Measurements from ENCODE around the gene PGAM1.

The PGAM1 gene

DNA sequence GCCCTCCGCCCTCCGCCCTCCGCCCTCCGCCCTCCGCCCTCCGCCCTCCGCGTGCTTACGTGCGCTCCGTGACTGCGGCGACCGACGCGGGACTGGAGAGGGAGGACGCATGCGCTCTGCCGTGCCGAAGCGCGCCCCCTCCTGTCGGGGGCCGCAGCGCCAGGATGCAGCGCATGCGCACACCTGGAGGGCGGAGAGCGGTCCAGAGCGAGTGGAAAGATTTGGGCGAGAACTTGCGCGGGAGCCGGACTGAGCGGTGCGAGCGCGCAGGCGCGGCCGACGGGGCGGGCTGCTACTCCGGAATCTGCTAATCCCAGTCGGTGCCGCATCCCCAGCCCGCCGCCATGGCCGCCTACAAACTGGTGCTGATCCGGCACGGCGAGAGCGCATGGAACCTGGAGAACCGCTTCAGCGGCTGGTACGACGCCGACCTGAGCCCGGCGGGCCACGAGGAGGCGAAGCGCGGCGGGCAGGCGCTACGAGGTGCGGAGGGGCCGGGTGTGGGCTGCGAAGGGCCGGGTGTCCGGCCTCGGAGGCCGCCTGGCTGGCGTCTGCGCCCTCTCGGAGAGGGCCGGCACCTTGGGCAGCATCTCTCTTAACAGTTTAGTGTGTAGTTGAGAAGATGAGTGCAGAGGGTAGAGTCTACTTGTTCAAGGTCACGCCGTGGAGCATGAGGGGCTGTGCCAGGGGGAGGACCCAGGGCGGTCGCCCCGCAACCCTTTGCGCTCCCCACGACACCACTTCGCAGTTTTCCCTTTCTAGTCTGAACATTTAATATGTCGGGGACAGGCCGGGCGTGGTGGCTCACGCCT lies at the start of gene PGAM1:
TSS of gene PGAM1 (plus strand) at position 228 of the 812 bp plus-strand sequence. CDS start at position 345, 117 bp downstream.
- peak within 1 kb of the TSS; percentile 92 for H3K27ac ChIP-seq
- peak; percentile 96 for DNase-seq
- peaks cover 54% of the 10 kb centered on the region for H3K36me3 ChIP-seq
- no peaks in the 10 kb centered on the region for H3K9me3 ChIP-seq (ENCODE audit: severe bottlenecking)
- H3K27me3 ChIP-seq (ENCODE audit: insufficient read depth, low read depth, severe bottlenecking), result no peaks in the 10 kb centered on the region
- peak; percentile 85 for TF ChIP-seq CTCF (IDR thresholded peaks at IDR 0.05; ENCODE audit: low read depth, low read length)
- H3K4me3 ChIP-seq (ENCODE audit: low read depth, low read length), result peak within 1 kb of the TSS; percentile 78

- H3K36me3 ChIP-seq, result peaks cover 29% of the 10 kb centered on the region
- no peak overlapping the region for H3K27ac ChIP-seq
- TF ChIP-seq CTCF (IDR thresholded peaks at IDR 0.05; ENCODE audit: low read depth, low read length), result no peak
- no peaks in the 10 kb centered on the region for H3K9me3 ChIP-seq (ENCODE audit: severe bottlenecking)
- H3K27me3 ChIP-seq (ENCODE audit: insufficient read depth, low read depth, severe bottlenecking), result no peaks in the 10 kb centered on the region
- DNase-seq, result no peak
- H3K4me3 ChIP-seq (ENCODE audit: low read depth, low read length), result no peak overlapping the region
Observed at GRCh38 chr10:97376413-97376812, 49.6 kb upstream of the PGAM1 start.

DNA sequence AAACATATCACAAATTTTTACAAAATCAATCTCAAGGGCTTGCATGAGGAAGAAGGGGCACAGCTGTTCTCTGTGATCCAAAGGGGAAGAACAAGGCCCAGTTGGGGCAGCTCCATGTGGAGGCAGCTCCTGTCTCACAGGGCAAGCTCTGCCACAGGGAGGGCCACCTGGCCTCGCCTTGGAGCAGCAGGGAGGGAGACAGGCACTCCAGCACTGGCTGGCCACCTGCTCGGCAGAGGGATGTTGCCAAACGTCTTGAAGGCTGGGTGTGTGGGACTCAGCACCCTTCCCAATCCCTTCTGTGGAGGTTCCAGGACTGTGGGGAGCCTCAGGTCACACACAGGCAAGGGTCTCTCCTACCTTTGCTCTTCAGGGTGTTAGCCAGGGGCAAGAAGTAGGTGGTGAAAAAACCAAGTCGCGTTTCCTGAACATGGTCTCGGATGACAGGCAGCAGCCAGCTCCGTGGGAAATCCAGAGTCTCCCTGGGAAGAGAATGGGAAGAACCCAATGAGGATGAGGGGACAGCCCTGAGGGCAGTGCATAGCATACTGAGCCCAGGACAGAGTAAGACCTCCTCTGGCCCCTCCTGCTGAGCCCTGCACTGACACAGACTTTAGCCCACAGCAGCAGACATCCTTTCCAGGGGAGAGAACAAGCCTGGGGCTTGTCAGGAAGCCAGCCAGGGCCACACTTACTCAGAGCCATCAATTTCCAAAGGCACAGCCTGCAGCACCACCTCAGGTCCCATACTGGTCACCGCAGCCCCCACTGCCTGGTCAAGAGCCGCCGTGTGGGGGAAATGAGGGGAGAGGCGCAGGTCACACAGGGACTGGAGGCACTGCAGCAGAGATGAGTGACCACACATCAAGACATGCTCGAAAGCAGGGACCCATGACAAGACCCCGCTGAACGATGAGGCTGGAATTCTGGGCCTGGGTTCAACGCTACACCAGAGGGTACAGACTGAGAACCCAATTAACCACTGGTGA lies 46.8 kb upstream of the PGAM1 start:
- H3K27me3 ChIP-seq (ENCODE audit: insufficient read depth, low read depth, severe bottlenecking), result no peaks in the 10 kb centered on the region
- no peak overlapping the region for H3K4me3 ChIP-seq (ENCODE audit: low read depth, low read length)
- no peak overlapping the region for H3K27ac ChIP-seq
- DNase-seq, result no peak
- peaks cover 8% of the 10 kb centered on the region for H3K36me3 ChIP-seq
- H3K9me3 ChIP-seq (ENCODE audit: severe bottlenecking), result no peaks in the 10 kb centered on the region
- TF ChIP-seq CTCF (IDR thresholded peaks at IDR 0.05; ENCODE audit: low read depth, low read length), result no peak

DNA sequence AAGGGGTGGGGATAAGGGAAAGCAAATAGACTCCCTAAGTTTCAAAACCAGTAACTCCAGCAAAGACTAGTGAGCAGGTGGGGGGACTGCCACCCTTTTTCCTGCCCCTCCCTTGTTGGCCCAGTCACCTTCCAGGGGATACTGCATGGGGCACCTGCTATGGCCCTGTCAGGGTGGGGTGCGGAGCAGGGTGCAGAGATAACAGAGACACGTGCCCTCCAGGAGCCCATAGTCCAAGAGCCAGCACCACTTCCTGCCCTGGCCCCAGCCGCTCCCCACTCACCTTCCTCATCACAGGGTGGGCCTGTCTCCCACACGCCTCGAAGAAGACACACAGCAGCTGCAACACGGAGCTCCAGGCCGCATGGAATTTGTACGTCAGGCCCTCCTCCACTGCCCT lies 45.5 kb upstream of the PGAM1 start:
- H3K9me3 ChIP-seq (ENCODE audit: severe bottlenecking), result no peaks in the 10 kb centered on the region
- no peak for TF ChIP-seq CTCF (IDR thresholded peaks at IDR 0.05; ENCODE audit: low read depth, low read length)
- no peak overlapping the region for H3K27ac ChIP-seq
- no peaks in the 10 kb centered on the region for H3K27me3 ChIP-seq (ENCODE audit: insufficient read depth, low read depth, severe bottlenecking)
- no peak for DNase-seq
- no peak overlapping the region for H3K4me3 ChIP-seq (ENCODE audit: low read depth, low read length)
- peaks cover 8% of the 10 kb centered on the region for H3K36me3 ChIP-seq

DNA sequence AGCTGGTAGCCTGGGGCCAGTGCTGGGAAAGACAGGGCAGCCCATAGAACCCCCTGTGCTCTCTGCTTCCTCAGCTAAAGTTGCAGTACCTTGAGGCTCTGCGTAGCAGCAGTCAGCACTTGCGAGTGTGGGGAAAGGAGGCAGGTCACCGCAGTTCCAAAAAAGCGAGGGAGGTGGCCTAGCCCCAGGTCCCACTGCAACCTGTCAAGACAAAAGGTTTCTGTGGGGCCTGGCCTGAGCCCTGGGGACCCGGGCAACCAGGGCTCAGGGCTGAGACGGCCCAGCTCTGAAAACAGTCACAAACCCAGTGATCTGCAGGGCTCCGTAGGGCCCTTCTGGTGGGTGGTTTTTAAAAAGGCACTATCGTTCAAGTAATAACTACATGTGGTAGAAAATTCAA lies 44.4 kb upstream of the PGAM1 start:
- Histone ChIP-seq H3K9me3 (ENCODE audit: severe bottlenecking) (no peaks in the 10 kb centered on the region), H3K27ac (no peak overlapping the region), H3K36me3 (peaks cover 8% of the 10 kb centered on the region), H3K27me3 (ENCODE audit: insufficient read depth, low read depth, severe bottlenecking) (no peaks in the 10 kb centered on the region), H3K4me3 (ENCODE audit: low read depth, low read length) (no peak overlapping the region)
- no peak for TF ChIP-seq CTCF (IDR thresholded peaks at IDR 0.05; ENCODE audit: low read depth, low read length)
- DNase-seq, result no peak

All from WERI-Rb-1 (cell line).